ENCODE results near the gene ATRX.
"Not testable (repeated sequence)": the region's sequence is repeated elsewhere in the genome, so short reads cannot be mapped to it uniquely, and the experiment has no call there.

The ATRX gene

GRCh38 chrX:77519765-77520164 lies 266.3 kb downstream of the ATRX start:
- DNase-seq (ENCODE audit: insufficient read length) (no peak), FAIRE-seq (no peak)
- TF ChIP-seq POLR2A (IDR thresholded peaks at IDR 0.05; ENCODE audit: low read depth, low read length) = no peak
- TF ChIP-seq TAF1 (IDR thresholded peaks at IDR 0.05; ENCODE audit: borderline replicate concordance, low read depth, low read length) = no peak
- no peak for TF ChIP-seq POLR2AphosphoS5 (IDR thresholded peaks at IDR 0.05; ENCODE audit: low read depth, low read length)

GRCh38 chrX:77514177-77514576 lies 271.8 kb downstream of the ATRX start:
- no peak for DNase-seq (ENCODE audit: insufficient read length)
- FAIRE-seq = no peak
- TF ChIP-seq TAF1 (IDR thresholded peaks at IDR 0.05; ENCODE audit: borderline replicate concordance, low read depth, low read length) (no peak), POLR2A (IDR thresholded peaks at IDR 0.05; ENCODE audit: low read depth, low read length) (no peak), POLR2AphosphoS5 (IDR thresholded peaks at IDR 0.05; ENCODE audit: low read depth, low read length) (no peak)

- DNase-seq (ENCODE audit: insufficient read length) (no peak), FAIRE-seq (no peak)
- no peak for TF ChIP-seq POLR2A (IDR thresholded peaks at IDR 0.05; ENCODE audit: low read depth, low read length)
- no peak for TF ChIP-seq TAF1 (IDR thresholded peaks at IDR 0.05; ENCODE audit: borderline replicate concordance, low read depth, low read length)
- TF ChIP-seq POLR2AphosphoS5 (IDR thresholded peaks at IDR 0.05; ENCODE audit: low read depth, low read length) = no peak
Observed at GRCh38 chrX:77510007-77510406, 276.0 kb downstream of the ATRX start.

- FAIRE-seq (no peak), DNase-seq (ENCODE audit: insufficient read length) (no peak)
- TF ChIP-seq POLR2AphosphoS5 (IDR thresholded peaks at IDR 0.05; ENCODE audit: low read depth, low read length) (no peak), TAF1 (IDR thresholded peaks at IDR 0.05; ENCODE audit: borderline replicate concordance, low read depth, low read length) (no peak), POLR2A (IDR thresholded peaks at IDR 0.05; ENCODE audit: low read depth, low read length) (no peak)
Observed at GRCh38 chrX:77505227-77505626, 280.8 kb downstream of the ATRX start.

- DNase-seq (ENCODE audit: insufficient read length) (no peak), FAIRE-seq (no peak)
- no peak for TF ChIP-seq TAF1 (IDR thresholded peaks at IDR 0.05; ENCODE audit: borderline replicate concordance, low read depth, low read length)
- no peak for TF ChIP-seq POLR2A (IDR thresholded peaks at IDR 0.05; ENCODE audit: low read depth, low read length)
- TF ChIP-seq POLR2AphosphoS5 (IDR thresholded peaks at IDR 0.05; ENCODE audit: low read depth, low read length) = no peak
Observed at GRCh38 chrX:77502951-77503525, 283.0 kb downstream of the ATRX start.

GRCh38 chrX:77500164-77500563 lies 285.9 kb downstream of the ATRX start:
- not testable (repeated sequence) for DNase-seq (ENCODE audit: insufficient read length); FAIRE-seq

GRCh38 chrX:77493677-77494553 lies 292.1 kb downstream of the ATRX start:
- no peak for TF ChIP-seq TAF1 (IDR thresholded peaks at IDR 0.05; ENCODE audit: borderline replicate concordance, low read depth, low read length)
- FAIRE-seq (no peak), DNase-seq (ENCODE audit: insufficient read length) (no peak)

- TF ChIP-seq POLR2AphosphoS5 (IDR thresholded peaks at IDR 0.05; ENCODE audit: low read depth, low read length) = no peak
- TF ChIP-seq TAF1 (IDR thresholded peaks at IDR 0.05; ENCODE audit: borderline replicate concordance, low read depth, low read length) = no peak
- TF ChIP-seq POLR2A (IDR thresholded peaks at IDR 0.05; ENCODE audit: low read depth, low read length) = no peak
- no peak for FAIRE-seq
- no peak for DNase-seq (ENCODE audit: insufficient read length)
Observed at GRCh38 chrX:77484045-77484444, 302.0 kb downstream of the ATRX start.

- TF ChIP-seq POLR2A (IDR thresholded peaks at IDR 0.05; ENCODE audit: low read depth, low read length) (no peak), TAF1 (IDR thresholded peaks at IDR 0.05; ENCODE audit: borderline replicate concordance, low read depth, low read length) (no peak), POLR2AphosphoS5 (IDR thresholded peaks at IDR 0.05; ENCODE audit: low read depth, low read length) (no peak)
- no peak for FAIRE-seq
- no peak for DNase-seq (ENCODE audit: insufficient read length)
Observed at GRCh38 chrX:77455437-77455836, 330.6 kb downstream of the ATRX start.

All from GM12892 (cell line).